Naive B cell (primary cell): ENCODE results near the gene MBD3L5. TPM values are rescaled to one million over a fixed set of nuclear protein-coding genes. Genes with fewer than 3 reads are reported as not detected.
"Not testable (repeated sequence)": the region's sequence is repeated elsewhere in the genome, so short reads cannot be mapped to it uniquely, and the experiment has no call there.

ENCODE experiments used
- ATAC-seq, 2 donors: fragments of 150-1000 bp; cut with Tn5 transposase; 2 replicates each; pipeline ENCODE4 v1.10.0; 2021; ENCODE audit warnings: low read depth in 2 of 2, mild to moderate bottlenecking in 2 of 2, moderate library complexity in 2 of 2
- DNase-seq: peaks from one replicate; pipeline ENCODE4 v3.0.0; 2022
- H3K27ac Mint-ChIP-seq, 6 donors: one replicate each; pipeline ENCODE4 v1.8.0; 2020 to 2022; ENCODE audit warnings: mild to moderate bottlenecking in 6 of 6, mixed read lengths in 6 of 6, moderate library complexity in 5 of 6, inconsistent platforms in 2 of 6
- H3K27me3 Mint-ChIP-seq, 3 donors: one replicate each; pipeline ENCODE4 v1.8.0; 2021 to 2022; ENCODE audit warnings: mixed read lengths in 3 of 3, mild to moderate bottlenecking in 1 of 3
- H3K36me3 Mint-ChIP-seq, 2 donors: one replicate each; pipeline ENCODE4 v1.8.0; 2020 to 2022; ENCODE audit warnings: mixed read lengths in 2 of 2, inconsistent platforms in 1 of 2, mild to moderate bottlenecking in 1 of 2
- H3K4me1 Mint-ChIP-seq, 3 donors: one replicate each; pipeline ENCODE4 v1.8.0; 2020 to 2022; ENCODE audit warnings: mixed read lengths in 3 of 3, inconsistent platforms in 1 of 3, mild to moderate bottlenecking in 1 of 3, moderate library complexity in 1 of 3
- H3K4me3 Mint-ChIP-seq, 8 donors: one replicate each; pipeline ENCODE4 v1.8.0; 2020 to 2022; ENCODE audit warnings: mild to moderate bottlenecking in 8 of 8, mixed read lengths in 8 of 8, moderate library complexity in 8 of 8, inconsistent platforms in 2 of 8
- H3K9me3 Mint-ChIP-seq, 7 donors: one replicate each; pipeline ENCODE4 v1.8.0; 2020 to 2022; ENCODE audit warnings: mixed read lengths in 7 of 7, mild to moderate bottlenecking in 5 of 7, inconsistent platforms in 2 of 7, moderate library complexity in 1 of 7
- polyA plus RNA-seq, 6 donors: library from polyadenylated mRNA; unstranded; fragments of 300-500 nt; fragmentation: Illumina TruSeq; gene quantifications; one replicate each; pipeline ENCODE4 v1.2.3, GENCODE V29; 2021; ENCODE audit warnings: low read depth in 6 of 6

The MBD3L5 gene
- not detected for polyA plus RNA-seq

GRCh38 chr19:7030278-7030677 is at the start of gene MBD3L5:
Gene MBD3L5 (plus strand): TSS chr19:7030578. CDS start chr19:7030612, 34 bp downstream.
- not testable (repeated sequence) for H3K27me3 Mint-ChIP-seq, H3K4me3 Mint-ChIP-seq, H3K9me3 Mint-ChIP-seq, H3K36me3 Mint-ChIP-seq, H3K27ac Mint-ChIP-seq, ATAC-seq, DNase-seq, H3K4me1 Mint-ChIP-seq

GRCh38 chr19:6983448-6983847 is 46.9 kb upstream of the MBD3L5 start:
- Mint-ChIP-seq H3K4me3 (no peak overlapping the region), H3K4me1 (no peaks in the 10 kb centered on the region), H3K27me3 (peaks cover 15 to 20% (median 17%) of the 10 kb centered on the region in 3 donors), H3K36me3 (peaks cover 7 to 13% of the 10 kb centered on the region in 2 donors), H3K27ac (no peak overlapping the region), H3K9me3 (peaks cover 10 to 56% (median 31%) of the 10 kb centered on the region in 7 donors)
- ATAC-seq (no peak), DNase-seq (no peak)

- Mint-ChIP-seq H3K4me1 (no peaks in the 10 kb centered on the region), H3K4me3 (no peak overlapping the region), H3K27ac (peak overlapping the region in 1 of 6 donors; percentile 37)
Measured at GRCh38 chr19:6987850-6988249, 42.5 kb upstream of the MBD3L5 start.

GRCh38 chr19:6988257-6988656 is 42.1 kb upstream of the MBD3L5 start:
- DNase-seq: no peak
- no peak for ATAC-seq
- Mint-ChIP-seq H3K27me3 (peaks cover 2 to 19% (median 18%) of the 10 kb centered on the region in 3 donors), H3K4me1 (no peaks in the 10 kb centered on the region), H3K4me3 (no peak overlapping the region), H3K36me3 (peaks cover 7 to 11% of the 10 kb centered on the region in 2 donors), H3K9me3 (peaks cover 8 to 40% (median 24%) of the 10 kb centered on the region in 7 donors), H3K27ac (peak overlapping the region in 1 of 6 donors; percentile 37)

More at GRCh38 chr19:6987850-6988249, 42.5 kb upstream of the MBD3L5 start:
- DNase-seq: no peak
- H3K9me3 Mint-ChIP-seq: peaks cover 8 to 45% (median 28%) of the 10 kb centered on the region in 7 donors
- H3K36me3 Mint-ChIP-seq: peaks cover 7 to 13% of the 10 kb centered on the region in 2 donors
- peaks cover 5 to 19% (median 18%) of the 10 kb centered on the region in 3 donors for H3K27me3 Mint-ChIP-seq
- ATAC-seq: no peak

DNA sequence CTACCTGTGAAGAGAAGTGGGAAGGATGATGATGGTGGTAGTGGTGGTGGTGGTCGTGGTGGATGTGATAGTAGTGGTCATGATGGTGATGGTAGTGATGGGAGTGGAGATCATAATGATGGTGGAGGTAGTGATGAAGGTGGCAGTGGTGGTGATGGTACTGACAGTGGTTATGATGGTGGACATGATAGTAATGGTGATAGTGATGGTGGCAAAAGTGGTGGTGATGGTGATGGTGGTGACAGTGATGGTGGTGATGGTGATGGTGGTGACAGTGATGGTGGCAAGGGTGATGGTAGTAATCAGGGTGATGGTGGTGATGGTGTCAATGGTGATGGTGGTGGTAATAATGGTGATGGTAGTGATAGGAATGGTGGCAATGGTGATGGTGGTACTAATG is 35.3 kb upstream of the MBD3L5 start:
- Mint-ChIP-seq H3K9me3 (peaks cover 0 to 9% (median 5%) of the 10 kb centered on the region in 7 donors), H3K27me3 (peaks cover 0 to 19% (median 8%) of the 10 kb centered on the region in 3 donors), H3K27ac (peak overlapping the region in 3 of 6 donors; percentile 1 to 41 (median 18)), H3K4me1 (peaks cover 7 to 8% (median 7%) of the 10 kb centered on the region in 3 donors), H3K4me3 (no peak overlapping the region), H3K36me3 (no peaks in the 10 kb centered on the region)
- ATAC-seq (no peak), DNase-seq (no peak)

- H3K27ac Mint-ChIP-seq: no peak overlapping the region
- no peak overlapping the region for H3K4me3 Mint-ChIP-seq
- no peak for ATAC-seq
- DNase-seq: no peak
- peaks cover 7 to 18% (median 14%) of the 10 kb centered on the region in 3 donors for H3K27me3 Mint-ChIP-seq
- peaks cover 0 to 9% (median 5%) of the 10 kb centered on the region in 7 donors for H3K9me3 Mint-ChIP-seq
- no peaks in the 10 kb centered on the region for H3K36me3 Mint-ChIP-seq
- H3K4me1 Mint-ChIP-seq: peaks cover 7 to 13% (median 7%) of the 10 kb centered on the region in 3 donors
Measured at GRCh38 chr19:6996810-6997209, 33.6 kb upstream of the MBD3L5 start.

GRCh38 chr19:6997679-6998445 is 32.5 kb upstream of the MBD3L5 start:
- Mint-ChIP-seq H3K27ac (no peak overlapping the region), H3K27me3 (peaks cover 7 to 22% (median 14%) of the 10 kb centered on the region in 3 donors)

DNA sequence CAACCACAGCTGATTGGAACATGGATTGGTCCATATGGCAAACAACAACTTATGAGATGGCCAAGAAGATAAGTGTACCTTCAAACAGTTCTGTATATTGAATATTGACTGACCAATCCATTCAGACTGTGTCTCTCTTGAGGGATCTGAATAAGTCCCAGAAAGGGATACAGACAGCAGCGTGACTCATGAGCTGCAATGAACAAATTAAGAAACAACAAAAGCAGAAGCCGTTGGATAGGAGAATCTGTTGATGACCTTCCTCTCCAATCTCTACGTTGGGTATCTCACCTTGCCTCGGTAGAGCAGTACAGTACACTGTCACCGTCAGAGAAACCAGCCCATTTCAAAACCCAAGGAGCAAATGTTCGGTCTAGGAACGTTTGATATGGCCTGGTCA is 30.4 kb upstream of the MBD3L5 start:
- peaks cover 13 to 22% (median 14%) of the 10 kb centered on the region in 3 donors for H3K27me3 Mint-ChIP-seq
- no peaks in the 10 kb centered on the region for H3K36me3 Mint-ChIP-seq
- H3K4me1 Mint-ChIP-seq: peaks cover 7 to 11% (median 10%) of the 10 kb centered on the region in 3 donors
- DNase-seq (no peak), ATAC-seq (no peak)
- no peak overlapping the region for H3K27ac Mint-ChIP-seq
- H3K9me3 Mint-ChIP-seq: peaks cover 0 to 8% (median 3%) of the 10 kb centered on the region in 7 donors
- no peak overlapping the region for H3K4me3 Mint-ChIP-seq

More at GRCh38 chr19:6997679-6998445, 32.5 kb upstream of the MBD3L5 start:
- Mint-ChIP-seq H3K9me3 (peaks cover 0 to 9% (median 5%) of the 10 kb centered on the region in 7 donors), H3K4me3 (peak overlapping the region in 2 of 8 donors; percentile 2 to 28), H3K36me3 (no peaks in the 10 kb centered on the region), H3K4me1 (peaks cover 7 to 13% (median 7%) of the 10 kb centered on the region in 3 donors)
- DNase-seq (no peak), ATAC-seq (peak; percentile 46 to 60)

GRCh38 chr19:7000333-7000732 is 30.0 kb upstream of the MBD3L5 start:
- H3K27ac Mint-ChIP-seq: no peak overlapping the region
- no peaks in the 10 kb centered on the region for H3K36me3 Mint-ChIP-seq
- no peak overlapping the region for H3K4me3 Mint-ChIP-seq
- DNase-seq (no peak), ATAC-seq (no peak)
- peaks cover 0 to 4% (median 2%) of the 10 kb centered on the region in 7 donors for H3K9me3 Mint-ChIP-seq
- peaks cover 7 to 8% (median 7%) of the 10 kb centered on the region in 3 donors for H3K4me1 Mint-ChIP-seq
- peaks cover 13 to 22% (median 14%) of the 10 kb centered on the region in 3 donors for H3K27me3 Mint-ChIP-seq

DNA sequence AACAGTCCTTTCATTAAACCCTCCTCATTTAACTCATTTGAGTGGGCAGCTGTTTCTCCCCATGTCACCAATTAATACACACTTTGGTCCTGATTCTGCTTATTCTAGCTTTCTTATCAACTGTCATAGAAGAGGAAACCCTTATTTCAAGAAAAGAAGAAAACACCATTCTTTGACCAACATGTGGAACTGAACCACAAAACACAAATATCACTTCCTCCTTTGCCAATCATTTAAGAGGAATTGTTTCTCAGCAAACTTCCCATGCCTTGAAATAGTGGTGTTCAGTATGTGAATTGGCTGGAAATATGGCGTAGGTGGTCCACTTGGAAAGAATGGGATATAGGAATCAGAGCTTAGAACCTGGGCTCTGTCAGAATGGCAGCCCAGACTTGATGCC is 29.6 kb upstream of the MBD3L5 start:
- no peaks in the 10 kb centered on the region for H3K36me3 Mint-ChIP-seq
- no peak overlapping the region for H3K4me3 Mint-ChIP-seq
- H3K4me1 Mint-ChIP-seq: peaks cover 5 to 8% (median 7%) of the 10 kb centered on the region in 3 donors
- H3K27me3 Mint-ChIP-seq: peaks cover 13 to 22% (median 14%) of the 10 kb centered on the region in 3 donors
- H3K27ac Mint-ChIP-seq: no peak overlapping the region
- DNase-seq (no peak), ATAC-seq (no peak)
- H3K9me3 Mint-ChIP-seq: peaks cover 0 to 2% (median 0%) of the 10 kb centered on the region in 7 donors

GRCh38 chr19:7004313-7004931 is 26.0 kb upstream of the MBD3L5 start:
- ATAC-seq: no peak
- no peaks in the 10 kb centered on the region for H3K9me3 Mint-ChIP-seq
- peaks cover 13 to 14% (median 14%) of the 10 kb centered on the region in 3 donors for H3K27me3 Mint-ChIP-seq
- H3K27ac Mint-ChIP-seq: no peak overlapping the region
- no peak for DNase-seq
- no peaks in the 10 kb centered on the region for H3K36me3 Mint-ChIP-seq
- H3K4me1 Mint-ChIP-seq: peaks cover 5 to 14% (median 6%) of the 10 kb centered on the region in 3 donors
- no peak overlapping the region for H3K4me3 Mint-ChIP-seq

DNA sequence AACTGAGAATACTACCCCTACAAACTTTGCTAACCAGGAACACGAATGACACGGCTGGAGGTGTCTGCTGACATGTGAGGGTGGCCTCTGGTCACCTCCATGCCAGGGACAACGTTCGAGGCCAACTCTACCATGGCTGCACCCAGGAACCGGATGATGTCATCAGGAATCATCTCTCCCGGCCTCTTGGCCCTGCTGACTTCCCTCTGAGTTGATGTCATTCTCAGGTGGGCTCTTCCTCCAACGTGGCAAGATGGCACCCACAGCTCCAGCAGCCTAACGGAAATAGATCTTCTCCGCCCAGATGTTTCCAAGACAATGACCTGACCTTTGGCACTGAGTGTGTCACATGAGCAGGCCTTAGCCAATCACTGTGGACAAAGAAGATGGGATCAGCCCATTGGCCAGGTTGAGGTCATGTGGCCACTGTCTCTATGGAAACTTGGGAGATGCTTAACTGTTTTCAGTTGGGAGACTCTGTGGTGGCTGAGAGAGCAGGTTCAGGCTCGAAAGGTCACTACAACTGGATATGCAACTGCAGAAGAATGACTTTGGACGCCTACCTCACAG is 24.2 kb upstream of the MBD3L5 start:
- Mint-ChIP-seq H3K4me3 (no peak overlapping the region), H3K27me3 (peaks cover under 1 to 15% (median 5%) of the 10 kb centered on the region in 3 donors), H3K36me3 (no peaks in the 10 kb centered on the region), H3K9me3 (no peaks in the 10 kb centered on the region), H3K27ac (no peak overlapping the region), H3K4me1 (peaks cover 0 to 15% (median 6%) of the 10 kb centered on the region in 3 donors)
- ATAC-seq (no peak), DNase-seq (no peak)

DNA sequence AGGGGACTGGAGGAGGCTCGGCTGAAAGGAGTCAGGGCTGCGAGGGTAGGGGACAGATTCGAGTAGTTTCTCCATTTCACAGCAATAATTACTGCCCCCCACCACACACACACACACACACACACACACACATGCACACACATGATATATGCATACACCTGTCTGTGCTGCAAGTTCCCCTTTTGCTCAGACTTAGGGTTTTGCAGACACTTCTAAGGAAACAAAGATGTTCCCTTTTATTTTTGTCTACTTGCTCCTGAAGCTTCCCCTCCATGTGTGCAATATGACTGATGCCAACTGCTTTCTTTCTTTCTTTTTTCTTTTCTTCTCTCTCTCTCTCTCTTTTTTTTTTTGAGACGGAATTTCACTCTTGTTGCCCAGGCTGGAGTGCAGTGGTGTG is 22.5 kb upstream of the MBD3L5 start:
- no peak overlapping the region for H3K4me3 Mint-ChIP-seq

More for the DNA sequence above, 22.5 kb upstream of the MBD3L5 start:
- Mint-ChIP-seq H3K27ac (peak overlapping the region in 1 of 6 donors; percentile 24), H3K27me3 (peaks cover 0 to 12% (median 5%) of the 10 kb centered on the region in 3 donors), H3K36me3 (no peaks in the 10 kb centered on the region), H3K4me1 (peaks cover 0 to 15% (median 6%) of the 10 kb centered on the region in 3 donors), H3K9me3 (no peaks in the 10 kb centered on the region)
- ATAC-seq: peak; percentile 32 to 37
- peak; percentile 5 for DNase-seq
